Measurements from ENCODE around the gene NEK6.

GRCh38 chr9:124326378-124326777 is 68.6 kb downstream of the NEK6 start:
- no peak for TF ChIP-seq POLR2A (IDR thresholded peaks at IDR 0.05)
- TF ChIP-seq CTCF (IDR thresholded peaks at IDR 0.05), result no peak

Data from lower leg skin (tissue), 3 donors.